Gastrocnemius medialis (tissue), 4 donors: ENCODE data around the gene FUOM.

Experiments used
- POLR2A ChIP-seq, 2 donors: fragments of 450-650 bp; IDR thresholded peaks; one replicate each; pipeline ENCODE4 v1.6.1; 2017; ENCODE audit warnings: antibody characterized with exemption in 2 of 2, mild to moderate bottlenecking in 2 of 2, moderate library complexity in 2 of 2
- TF ChIP-seq, protein P1 (sequence below), 5 experiments: fragments of 450-650 bp in 3 of 5; fragments of 200-600 bp in 2 of 5; sonication (generic) in 2 of 5; IDR thresholded peaks in 4 of 5; conservative IDR thresholded peaks in 1 of 5; 1 replicate in 4 of 5; 2 replicates in 1 of 5; pipeline ENCODE4 v1.5.1; 2016 to 2019; ENCODE audit warnings: antibody characterized with exemption in 5 of 5, mild to moderate bottlenecking in 3 of 5, moderate library complexity in 3 of 5

DNA sequence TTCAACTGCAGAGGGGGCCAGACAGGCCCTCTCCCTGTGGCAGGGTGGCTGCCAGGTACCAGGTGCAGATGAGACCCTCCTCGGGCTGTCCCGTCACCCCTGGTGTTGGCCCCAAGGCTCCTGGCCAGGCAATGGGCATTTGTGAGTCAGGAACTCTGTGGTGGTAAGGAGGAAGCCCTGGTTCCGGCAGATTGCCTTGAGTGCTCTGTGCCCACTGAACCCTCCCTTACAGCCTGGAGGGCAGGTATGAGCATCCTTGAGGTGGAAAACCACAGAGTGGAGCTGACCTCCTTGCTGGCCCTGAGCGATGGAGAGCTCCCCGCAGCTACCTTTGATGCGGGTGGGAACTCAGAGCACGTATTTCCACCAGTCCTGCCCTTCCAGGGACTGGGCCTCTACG is 23.2 kb upstream of the FUOM start:
- TF ChIP-seq, protein P1, sequence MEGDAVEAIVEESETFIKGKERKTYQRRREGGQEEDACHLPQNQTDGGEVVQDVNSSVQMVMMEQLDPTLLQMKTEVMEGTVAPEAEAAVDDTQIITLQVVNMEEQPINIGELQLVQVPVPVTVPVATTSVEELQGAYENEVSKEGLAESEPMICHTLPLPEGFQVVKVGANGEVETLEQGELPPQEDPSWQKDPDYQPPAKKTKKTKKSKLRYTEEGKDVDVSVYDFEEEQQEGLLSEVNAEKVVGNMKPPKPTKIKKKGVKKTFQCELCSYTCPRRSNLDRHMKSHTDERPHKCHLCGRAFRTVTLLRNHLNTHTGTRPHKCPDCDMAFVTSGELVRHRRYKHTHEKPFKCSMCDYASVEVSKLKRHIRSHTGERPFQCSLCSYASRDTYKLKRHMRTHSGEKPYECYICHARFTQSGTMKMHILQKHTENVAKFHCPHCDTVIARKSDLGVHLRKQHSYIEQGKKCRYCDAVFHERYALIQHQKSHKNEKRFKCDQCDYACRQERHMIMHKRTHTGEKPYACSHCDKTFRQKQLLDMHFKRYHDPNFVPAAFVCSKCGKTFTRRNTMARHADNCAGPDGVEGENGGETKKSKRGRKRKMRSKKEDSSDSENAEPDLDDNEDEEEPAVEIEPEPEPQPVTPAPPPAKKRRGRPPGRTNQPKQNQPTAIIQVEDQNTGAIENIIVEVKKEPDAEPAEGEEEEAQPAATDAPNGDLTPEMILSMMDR (IDR thresholded peaks at IDR 0.05 in 4 of 5, conservative IDR thresholded peaks at IDR 0.05 in 1 of 5) = no peak
- TF ChIP-seq POLR2A (IDR thresholded peaks at IDR 0.05) = no peak
